ENCODE data around the gene AADACL4. TPM values are rescaled to one million over a fixed set of nuclear protein-coding genes. Genes with fewer than 3 reads are reported as not detected.

Gene AADACL4
- total RNA-seq, 1 experiment from 2014 or later: not detected

DNA sequence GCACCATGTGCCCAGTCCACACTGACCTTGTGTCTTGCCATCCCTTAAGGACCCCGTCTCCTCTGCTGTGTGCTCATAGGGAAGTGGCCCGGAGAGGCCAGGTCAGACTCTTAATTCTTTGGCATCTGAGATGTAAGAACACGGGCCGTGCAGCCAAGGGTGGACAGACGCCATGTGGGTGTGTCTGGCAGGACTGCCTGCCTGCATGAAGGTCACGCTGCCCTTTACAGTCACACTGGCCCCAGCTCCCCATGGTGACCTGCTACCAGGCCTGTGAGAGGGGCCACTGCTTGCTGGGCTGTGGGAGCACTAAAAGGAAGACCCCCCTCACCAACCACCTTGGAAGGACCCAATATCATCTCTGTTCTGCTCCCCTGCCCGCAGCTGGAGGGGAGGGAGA lies 43.5 kb upstream of the AADACL4 start:
- Mint-ChIP-seq H3K4me3 (no peak overlapping the region), H3K9me3 (no peaks in the 10 kb centered on the region), H3K36me3 (ENCODE audit: insufficient read depth in 1 of 3, low read depth in 3 of 3) (peaks cover 0 to 37% (median 19%) of the 10 kb centered on the region in 3 experiments; a peak in 5 of 7 replicates), H3K4me1 (peaks cover 56 to 68% of the 10 kb centered on the region in 2 experiments), H3K27ac (no peak overlapping the region), H3K27me3 (ENCODE audit: low read depth) (peaks cover 21% of the 10 kb centered on the region)
- no peak overlapping the region for H4K5ac ChIP-seq (ENCODE audit: insufficient read length, low read depth, low read length)
- H3K23me2 ChIP-seq (ENCODE audit: insufficient read length, low read depth, low read length, poor library complexity, severe bottlenecking): peaks cover 7% of the 10 kb centered on the region
- H2BK120ac ChIP-seq (ENCODE audit: low read depth, low read length, poor library complexity, severe bottlenecking): no peak overlapping the region
- H3K4ac ChIP-seq (ENCODE audit: low read depth, low read length): no peak overlapping the region
- no peak overlapping the region for H3T11ph ChIP-seq (ENCODE audit: low read length)
- H3K79me1 ChIP-seq (ENCODE audit: insufficient read depth, low read depth, low read length, poor library complexity, severe bottlenecking): no peaks in the 10 kb centered on the region
- H3K23ac ChIP-seq (ENCODE audit: insufficient read length, low read depth, low read length): no peak overlapping the region
- no peak overlapping the region for H2BK20ac ChIP-seq (ENCODE audit: low read depth, low read length, poor library complexity, severe bottlenecking)
- H2BK15ac ChIP-seq (ENCODE audit: low read depth, low read length): no peak overlapping the region
- no peaks in the 10 kb centered on the region; the same call in 1 of the 2 replicates for H3K4me1 ChIP-seq (ENCODE audit: insufficient read depth, low read length)
- no peak overlapping the region for H4K91ac ChIP-seq (ENCODE audit: insufficient read length, low read depth, low read length)
- no peak overlapping the region for H2AK5ac ChIP-seq (ENCODE audit: insufficient read length, low read length)
- TF ChIP-seq, protein P1, sequence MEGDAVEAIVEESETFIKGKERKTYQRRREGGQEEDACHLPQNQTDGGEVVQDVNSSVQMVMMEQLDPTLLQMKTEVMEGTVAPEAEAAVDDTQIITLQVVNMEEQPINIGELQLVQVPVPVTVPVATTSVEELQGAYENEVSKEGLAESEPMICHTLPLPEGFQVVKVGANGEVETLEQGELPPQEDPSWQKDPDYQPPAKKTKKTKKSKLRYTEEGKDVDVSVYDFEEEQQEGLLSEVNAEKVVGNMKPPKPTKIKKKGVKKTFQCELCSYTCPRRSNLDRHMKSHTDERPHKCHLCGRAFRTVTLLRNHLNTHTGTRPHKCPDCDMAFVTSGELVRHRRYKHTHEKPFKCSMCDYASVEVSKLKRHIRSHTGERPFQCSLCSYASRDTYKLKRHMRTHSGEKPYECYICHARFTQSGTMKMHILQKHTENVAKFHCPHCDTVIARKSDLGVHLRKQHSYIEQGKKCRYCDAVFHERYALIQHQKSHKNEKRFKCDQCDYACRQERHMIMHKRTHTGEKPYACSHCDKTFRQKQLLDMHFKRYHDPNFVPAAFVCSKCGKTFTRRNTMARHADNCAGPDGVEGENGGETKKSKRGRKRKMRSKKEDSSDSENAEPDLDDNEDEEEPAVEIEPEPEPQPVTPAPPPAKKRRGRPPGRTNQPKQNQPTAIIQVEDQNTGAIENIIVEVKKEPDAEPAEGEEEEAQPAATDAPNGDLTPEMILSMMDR (conservative IDR thresholded peaks at IDR 0.05): no peak
- H3K56ac ChIP-seq (ENCODE audit: insufficient read length, low read depth, low read length): no peak overlapping the region
- no peak overlapping the region for H2BK5ac ChIP-seq (ENCODE audit: insufficient read length, low read length)
- no peak overlapping the region for H3K4me2 ChIP-seq (ENCODE audit: insufficient read depth, insufficient read length, low read length)
- DNase-seq: no peak
- H2AFZ ChIP-seq (ENCODE audit: low read length): no peak overlapping the region
- H3K27me3 ChIP-seq (ENCODE audit: insufficient read depth, low read length): no peaks in the 10 kb centered on the region
- no peak overlapping the region for H3K14ac ChIP-seq (ENCODE audit: insufficient read depth, low read length)
- H3K9me3 ChIP-seq (ENCODE audit: control insufficient read depth, low read depth, low read length): no peaks in the 10 kb centered on the region
- no peak overlapping the region for H4K8ac ChIP-seq (replicated peaks; ENCODE audit: insufficient read length, low read depth, low read length)
- WGBS (ENCODE audit: extremely low coverage, insufficient read length, low lambda C conversion rate): no CpG with 5 or more reads among the region's 7 CpGs
- no peak overlapping the region for H3K27ac ChIP-seq (ENCODE audit: insufficient read length, low read depth, low read length)
- H2BK12ac ChIP-seq (ENCODE audit: insufficient read length, low read depth, low read length): no peak overlapping the region
- H3K9ac ChIP-seq (ENCODE audit: extremely low read depth, insufficient read length, low read length): no peak overlapping the region
- no peak overlapping the region for H3K18ac ChIP-seq (ENCODE audit: insufficient read length, low read depth, low read length)
- no peaks in the 10 kb centered on the region for H3K79me2 ChIP-seq (ENCODE audit: insufficient read depth, low read length)
- no peaks in the 10 kb centered on the region for H4K20me1 ChIP-seq (ENCODE audit: control insufficient read depth, insufficient read depth, insufficient read length)

Measured in H9 (cell line).